Posterior vena cava (tissue), 2 donors: ENCODE results near the gene NFIC. TPM values are rescaled to one million over a fixed set of nuclear protein-coding genes. Genes with fewer than 3 reads are reported as not detected.

Source experiments
- DNase-seq: peaks from one replicate; pipeline ENCODE4 v3.0.0-alpha.2; 2020; ENCODE audit warnings: low spot score
- intact Hi-C, 2 donors: fragments of 100-400 bp; cut with DNase I; formaldehyde crosslinking; loops; one replicate each; pipeline versions ENCODE4 v1.14.1 to v1.14.2; 2022 to 2023
- total RNA-seq, 2 donors: library from RNA; stranded (reverse); fragmentation: NEBNext Ultra II Directional; extraction: Animal tissue kit (Norgen Biotek cat#: 25700); gene quantifications; one replicate each; pipeline ENCODE4 v1.2.1, GENCODE V29; 2021
- donor health status: DM: yes; HTN: yes; CAD: no.
- donor health status: DM: yes; HTN: yes; CAD: no.

Gene NFIC
- total RNA-seq, 2 donors from 2014 or later, result 196 to 223 TPM

- intact Hi-C loops, result loop anchor here in 1 of 2 donors (1.0 to 10.0 kb wide), 3 partner anchors 33 to 1713 kb away; partner anchors contain the start of gene NFIC
These were observed 88.4 kb downstream of the NFIC start for GRCh38 chr19:3454656-3455392.

GRCh38 chr19:3455393-3455955 is 89.1 kb downstream of the NFIC start:
- no peak for DNase-seq
- intact Hi-C loops, result loop anchor here in 1 of 2 donors (10.0 kb wide), 1 partner anchor 91 kb away; the partner anchor contains the start of gene NFIC

More at GRCh38 chr19:3454656-3455392, 88.4 kb downstream of the NFIC start:
- DNase-seq, result no peak

- intact Hi-C loops, result loop anchor here in 1 of 2 donors (10.0 kb wide), 1 partner anchor 91 kb away; the partner anchor contains the start of gene NFIC
These were observed 89.7 kb downstream of the NFIC start for GRCh38 chr19:3455960-3456601.

GRCh38 chr19:3456925-3457527 is 90.6 kb downstream of the NFIC start:
- DNase-seq, result no peak

More at GRCh38 chr19:3455960-3456601, 89.7 kb downstream of the NFIC start:
- no peak for DNase-seq

GRCh38 chr19:3457528-3458228 is 91.3 kb downstream of the NFIC start:
- intact Hi-C loops, result loop anchor here in 1 of 2 donors (10.0 kb wide), 1 partner anchor 93 kb away; the partner anchor contains the start of gene NFIC
- DNase-seq, result no peak

More at GRCh38 chr19:3456925-3457527, 90.6 kb downstream of the NFIC start:
- intact Hi-C loops, result loop anchor here in 1 of 2 donors (10.0 kb wide), 1 partner anchor 92 kb away; the partner anchor contains the start of gene NFIC

- no peak for DNase-seq
- intact Hi-C loops, result loop anchor here in 1 of 2 donors (10.0 kb wide), 1 partner anchor 94 kb away; the partner anchor contains the start of gene NFIC
These were observed 92.1 kb downstream of the NFIC start for GRCh38 chr19:3458229-3459088.

GRCh38 chr19:3459089-3459881 is 92.9 kb downstream of the NFIC start:
- peak; percentile 96 for DNase-seq
- intact Hi-C loops, result loop anchor here in 1 of 2 donors (10.0 kb wide), 1 partner anchor 94 kb away; the partner anchor contains the start of gene NFIC

GRCh38 chr19:3459965-3460582 is 93.7 kb downstream of the NFIC start:
- intact Hi-C loops, result loop anchor here in 1 of 2 donors (10.0 kb wide), 1 partner anchor 95 kb away; the partner anchor contains the start of gene NFIC
- DNase-seq, result no peak

- DNase-seq, result no peak
- intact Hi-C loops, result no loop called here
These were observed 96.8 kb downstream of the NFIC start for GRCh38 chr19:3462991-3463713.

- no peak for DNase-seq
- intact Hi-C loops, result no loop called here
These were observed 97.6 kb downstream of the NFIC start for GRCh38 chr19:3463714-3464586.

- intact Hi-C loops, result no loop called here
- no peak for DNase-seq
These were observed 98.3 kb downstream of the NFIC start for GRCh38 chr19:3464587-3465235.

- intact Hi-C loops, result no loop called here
These were observed 99.2 kb downstream of the NFIC start for GRCh38 chr19:3465552-3465951.

GRCh38 chr19:3466635-3467034 is 100.3 kb downstream of the NFIC start:
- DNase-seq, result no peak
- intact Hi-C loops, result loop anchor here in 1 of 2 donors (1.0 kb wide), 1 partner anchor 144 kb away; no protein-coding TSS in a partner anchor

More at GRCh38 chr19:3465552-3465951, 99.2 kb downstream of the NFIC start:
- DNase-seq, result no peak
